Measurements from ENCODE around the gene GOSR2. TPM values are rescaled to one million over a fixed set of nuclear protein-coding genes. Genes with fewer than 3 reads are reported as not detected.
"Not testable (repeated sequence)": the region's sequence is repeated elsewhere in the genome, so short reads cannot be mapped to it uniquely, and the experiment has no call there.

GOSR2 gene
- total RNA-seq, 1 donor from 2014 or later, result 45.9 TPM

GRCh38 chr17:46950997-46951621 lies 28.1 kb downstream of the GOSR2 start:
- intact Hi-C loops (cut with DNase I), result no loop called here
- DNase-seq (ENCODE audit: low spot score), result no peak

GRCh38 chr17:46951706-46952105 lies 28.7 kb downstream of the GOSR2 start:
- intact Hi-C loops (cut with DNase I), result no loop called here
- no peak for DNase-seq (ENCODE audit: low spot score)

GRCh38 chr17:46952115-46952514 lies 29.2 kb downstream of the GOSR2 start:
- DNase-seq (ENCODE audit: low spot score), result no peak
- intact Hi-C loops (cut with DNase I), result no loop called here

- intact Hi-C loops (cut with DNase I); DNase-seq (ENCODE audit: low spot score): not testable (repeated sequence)
Observed at GRCh38 chr17:46953191-46953590, 30.2 kb downstream of the GOSR2 start.

GRCh38 chr17:46958041-46958591 lies 35.2 kb downstream of the GOSR2 start:
- intact Hi-C loops (cut with DNase I), result no loop called here
- DNase-seq (ENCODE audit: low spot score), result no peak

- DNase-seq (ENCODE audit: low spot score), result no peak
- intact Hi-C loops (cut with DNase I), result no loop called here
Observed at GRCh38 chr17:46960152-46960551, 37.2 kb downstream of the GOSR2 start.

- DNase-seq (ENCODE audit: low spot score), result no peak
- intact Hi-C loops (cut with DNase I), result no loop called here
Observed at GRCh38 chr17:46962374-46962790, 39.4 kb downstream of the GOSR2 start.

- DNase-seq (ENCODE audit: low spot score), result no peak
- intact Hi-C loops (cut with DNase I), result no loop called here
Observed at GRCh38 chr17:46963571-46963970, 40.6 kb downstream of the GOSR2 start.

- DNase-seq (ENCODE audit: low spot score), result no peak
- intact Hi-C loops (cut with DNase I), result no loop called here
Observed at GRCh38 chr17:46964315-46965265, 41.6 kb downstream of the GOSR2 start.

- intact Hi-C loops (cut with DNase I), result no loop called here
- peak; percentile 56 for DNase-seq (ENCODE audit: low spot score)
Observed at GRCh38 chr17:46968224-46968834, 45.4 kb downstream of the GOSR2 start.

GRCh38 chr17:46968896-46969295 lies 45.9 kb downstream of the GOSR2 start:
- no peak for DNase-seq (ENCODE audit: low spot score)
- intact Hi-C loops (cut with DNase I), result no loop called here

GRCh38 chr17:46971647-46972300 lies 48.8 kb downstream of the GOSR2 start:
- no peak for DNase-seq (ENCODE audit: low spot score)
- intact Hi-C loops (cut with DNase I), result no loop called here

- intact Hi-C loops (cut with DNase I), result no loop called here
- peak; percentile 79 for DNase-seq (ENCODE audit: low spot score)
Observed at GRCh38 chr17:46972346-46972745, 49.4 kb downstream of the GOSR2 start.

GRCh38 chr17:46974086-46974485 lies 51.1 kb downstream of the GOSR2 start:
- intact Hi-C loops (cut with DNase I), result no loop called here
- peak; percentile 64 for DNase-seq (ENCODE audit: low spot score)

GRCh38 chr17:46975287-46975686 lies 52.3 kb downstream of the GOSR2 start:
- intact Hi-C loops (cut with DNase I), result no loop called here
- no peak for DNase-seq (ENCODE audit: low spot score)

- no peak for DNase-seq (ENCODE audit: low spot score)
- intact Hi-C loops (cut with DNase I), result no loop called here
Observed at GRCh38 chr17:46976626-46977270, 53.8 kb downstream of the GOSR2 start.

GRCh38 chr17:46977348-46977747 lies 54.4 kb downstream of the GOSR2 start:
- intact Hi-C loops (cut with DNase I), result no loop called here
- no peak for DNase-seq (ENCODE audit: low spot score)

GRCh38 chr17:46977750-46978488 lies 55.0 kb downstream of the GOSR2 start:
- intact Hi-C loops (cut with DNase I), result no loop called here
- DNase-seq (ENCODE audit: low spot score), result no peak
